ENCODE results near the gene NANOS1.

GRCh38 chr10:119023553-119023868, 6.0 kb upstream of the NANOS1 start:
- TF ChIP-seq, protein P1, sequence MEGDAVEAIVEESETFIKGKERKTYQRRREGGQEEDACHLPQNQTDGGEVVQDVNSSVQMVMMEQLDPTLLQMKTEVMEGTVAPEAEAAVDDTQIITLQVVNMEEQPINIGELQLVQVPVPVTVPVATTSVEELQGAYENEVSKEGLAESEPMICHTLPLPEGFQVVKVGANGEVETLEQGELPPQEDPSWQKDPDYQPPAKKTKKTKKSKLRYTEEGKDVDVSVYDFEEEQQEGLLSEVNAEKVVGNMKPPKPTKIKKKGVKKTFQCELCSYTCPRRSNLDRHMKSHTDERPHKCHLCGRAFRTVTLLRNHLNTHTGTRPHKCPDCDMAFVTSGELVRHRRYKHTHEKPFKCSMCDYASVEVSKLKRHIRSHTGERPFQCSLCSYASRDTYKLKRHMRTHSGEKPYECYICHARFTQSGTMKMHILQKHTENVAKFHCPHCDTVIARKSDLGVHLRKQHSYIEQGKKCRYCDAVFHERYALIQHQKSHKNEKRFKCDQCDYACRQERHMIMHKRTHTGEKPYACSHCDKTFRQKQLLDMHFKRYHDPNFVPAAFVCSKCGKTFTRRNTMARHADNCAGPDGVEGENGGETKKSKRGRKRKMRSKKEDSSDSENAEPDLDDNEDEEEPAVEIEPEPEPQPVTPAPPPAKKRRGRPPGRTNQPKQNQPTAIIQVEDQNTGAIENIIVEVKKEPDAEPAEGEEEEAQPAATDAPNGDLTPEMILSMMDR (conservative IDR thresholded peaks at IDR 0.05; ENCODE audit: low read depth, low read length), result no peak
- no peak for TF ChIP-seq EZH2 (IDR thresholded peaks at IDR 0.05; ENCODE audit: low read length, unreplicated experiment)
